ENCODE results near the gene RINL. TPM values are rescaled to one million over a fixed set of nuclear protein-coding genes. Genes with fewer than 3 reads are reported as not detected.

RINL gene, protein sequence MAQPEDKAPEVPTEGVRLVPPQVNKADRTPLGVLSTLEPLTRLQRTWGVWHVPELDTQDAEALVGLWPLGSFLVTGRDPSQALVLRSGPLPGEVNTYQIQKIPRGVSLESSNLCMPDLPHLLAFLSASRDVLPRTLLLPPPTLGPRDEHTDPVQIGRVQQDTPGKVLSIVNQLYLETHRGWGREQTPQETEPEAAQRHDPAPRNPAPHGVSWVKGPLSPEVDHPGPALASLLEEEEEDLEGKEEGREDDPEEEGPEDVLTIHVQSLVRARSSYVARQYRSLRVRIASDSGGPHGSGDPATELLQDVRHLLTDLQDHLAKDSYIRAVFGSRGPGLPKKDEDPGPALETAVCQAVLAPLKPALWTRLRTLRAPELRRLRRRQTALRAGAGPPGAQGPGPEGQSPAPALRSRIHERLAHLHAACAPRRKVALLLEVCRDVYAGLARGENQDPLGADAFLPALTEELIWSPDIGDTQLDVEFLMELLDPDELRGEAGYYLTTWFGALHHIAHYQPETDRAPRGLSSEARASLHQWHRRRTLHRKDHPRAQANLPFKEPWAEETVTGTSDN
- total RNA-seq (2022; extraction: Qiagen RNA extraction): 2.0 to 3.0 TPM (median 2.4 TPM) in 5 replicates

DNA sequence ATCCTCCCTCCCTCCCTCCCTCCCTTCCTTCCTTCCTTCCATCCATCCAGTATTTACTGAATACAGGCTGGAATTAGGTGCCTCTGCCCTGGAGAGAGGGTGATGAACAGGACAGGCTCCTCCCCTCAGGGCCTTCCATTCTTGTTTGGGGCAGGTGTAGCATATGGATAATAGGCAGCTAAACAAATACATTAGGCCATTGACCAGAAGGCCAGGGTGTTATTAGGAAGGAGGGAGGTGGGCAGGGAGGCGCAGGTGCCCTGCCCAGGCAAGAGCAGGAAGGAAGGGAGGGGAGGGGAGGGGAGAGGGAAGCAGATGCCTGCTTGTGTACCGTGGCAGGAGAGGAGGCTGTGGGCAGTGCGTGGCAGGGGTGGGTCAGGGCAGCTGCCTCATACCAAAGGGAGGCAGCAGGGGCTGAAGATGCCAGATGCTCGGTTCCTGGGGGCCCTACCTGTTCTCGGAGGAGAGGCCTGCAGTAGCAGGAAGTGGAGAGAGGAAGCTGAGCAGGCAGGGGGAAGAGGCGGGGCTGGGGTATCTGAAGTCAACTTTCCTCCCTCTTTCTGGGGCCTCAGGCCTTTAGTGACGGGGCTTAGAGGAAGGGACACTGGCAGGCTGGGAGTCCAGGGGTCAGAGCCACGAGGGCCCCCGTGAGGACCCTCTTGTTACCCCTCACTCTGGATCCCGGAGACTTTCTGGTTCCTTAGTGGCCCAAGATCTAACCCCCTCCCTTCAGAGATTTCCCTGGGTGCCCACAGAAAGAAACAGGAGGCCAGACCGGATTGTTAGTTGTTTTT is at the start of gene RINL:
Gene RINL, minus strand, starts transcription at position 495 of the 794 bp plus-strand sequence. CDS start 1,533 bp downstream, outside the sequence.

DNA sequence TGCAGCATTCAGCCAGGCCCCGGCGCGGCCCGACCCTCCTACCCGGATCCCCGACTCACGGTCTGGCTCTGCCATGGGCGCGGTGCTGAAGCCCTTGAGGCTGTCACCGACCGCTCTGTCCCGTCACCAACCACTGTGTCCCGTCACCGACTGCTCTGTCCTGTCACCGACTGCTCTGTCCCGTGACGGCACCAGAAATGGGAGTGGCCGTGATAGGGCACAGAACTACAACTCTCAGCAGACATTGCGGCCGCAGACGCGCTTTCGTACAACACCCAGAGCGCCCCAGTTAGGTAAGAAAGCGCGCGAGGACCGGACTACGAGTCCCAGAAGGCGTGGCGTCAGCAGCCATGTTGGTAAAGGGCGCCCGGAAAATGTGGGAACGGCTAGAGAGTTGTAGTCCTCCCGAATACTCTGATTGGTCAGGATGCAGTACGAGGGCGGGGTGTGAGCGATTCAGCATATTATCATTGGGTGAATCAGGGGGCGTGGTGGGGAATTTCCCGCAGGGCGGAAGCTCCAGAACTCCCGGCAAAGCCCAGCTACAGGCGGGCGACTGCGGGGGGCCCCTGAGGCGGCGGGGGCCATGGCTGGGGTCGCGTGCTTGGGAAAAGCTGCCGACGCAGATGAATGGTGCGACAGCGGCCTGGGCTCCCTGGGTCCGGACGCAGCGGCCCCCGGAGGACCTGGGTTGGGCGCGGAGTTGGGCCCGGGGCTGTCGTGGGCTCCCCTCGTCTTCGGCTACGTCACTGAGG is 21.5 kb upstream of the RINL start, which contains the start of the genes NFKBIB and SIRT2:
Gene NFKBIB, plus strand, starts transcription at position 523 of the 755 bp plus-strand sequence. Its CDS starts 64 bp downstream, at position 587.
Gene SIRT2, minus strand, starts transcription at position 172 of the 755 bp plus-strand sequence. Its CDS starts 97 bp downstream, at position 75.

DNA sequence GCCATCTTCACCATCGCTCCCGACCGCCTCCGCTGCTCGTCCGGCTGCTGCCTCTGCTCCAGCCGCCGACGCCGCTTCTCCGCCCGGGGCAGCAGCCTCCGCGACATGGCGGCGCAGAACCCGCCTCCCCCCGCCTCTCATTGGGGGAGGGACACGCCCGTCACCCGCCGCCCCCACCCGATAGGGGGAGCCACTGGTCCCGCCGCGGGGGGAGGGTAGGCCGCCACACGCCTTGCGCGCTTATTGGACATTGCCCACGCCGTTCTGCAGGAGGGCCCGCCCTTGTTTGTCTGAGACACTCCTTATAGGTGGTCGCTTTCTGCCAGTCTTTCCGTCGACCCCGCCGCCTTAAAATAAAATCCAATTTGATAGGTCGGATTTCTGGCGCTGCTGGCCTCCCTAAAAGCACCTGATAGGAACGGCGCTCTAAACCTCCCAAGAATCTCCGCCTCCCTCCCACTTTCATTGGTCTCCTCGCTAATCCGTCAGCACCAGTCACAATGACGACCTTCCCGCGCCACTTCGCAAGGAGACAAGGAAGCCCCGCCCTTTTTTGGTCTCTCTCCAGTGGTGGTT is 28.1 kb downstream of the RINL start, which contains the start of gene HNRNPL:
Gene HNRNPL, minus strand, starts transcription at position 127 of the 576 bp plus-strand sequence. Its CDS starts 20 bp downstream, at position 107.

Other genes with a start within 250 kb of the RINL start
- gene ACTN4, start 230.6 kb downstream of the RINL start, total RNA-seq (2022; extraction: Qiagen RNA extraction): 783 to 1,108 TPM (median 1,019 TPM) in 5 replicates
- gene CAPN12, start 133.8 kb downstream of the RINL start, total RNA-seq (2022; extraction: Qiagen RNA extraction): 4.5 to 7.3 TPM (median 6.3 TPM) in 5 replicates
- gene LGALS7, start 104.8 kb downstream of the RINL start, total RNA-seq (2022; extraction: Qiagen RNA extraction): 0.23 to 0.98 TPM (median 0.43 TPM) in 4 of 5 replicates, not detected in the other
- 0.39 to 0.75 TPM (median 0.51 TPM) in 4 of 5 replicates, not detected in the other for gene LGALS7B, start 89.1 kb downstream of the RINL start, total RNA-seq (2022; extraction: Qiagen RNA extraction)
- gene LGALS4, start 65.3 kb downstream of the RINL start, total RNA-seq (2022; extraction: Qiagen RNA extraction): 0.22 to 0.75 TPM (median 0.34 TPM) in 5 replicates
- gene ECH1, start 46.5 kb downstream of the RINL start, total RNA-seq (2022; extraction: Qiagen RNA extraction): 282 to 399 TPM (median 290 TPM) in 5 replicates
- gene HNRNPL, start 28.3 kb downstream of the RINL start, total RNA-seq (2022; extraction: Qiagen RNA extraction): 314 to 354 TPM (median 328 TPM) in 5 replicates
- 33.4 to 38.5 TPM (median 38.1 TPM) in 5 replicates for gene SIRT2, start 21.3 kb upstream of the RINL start, total RNA-seq (2022; extraction: Qiagen RNA extraction)
- gene NFKBIB, start 21.7 kb upstream of the RINL start, total RNA-seq (2022; extraction: Qiagen RNA extraction): 63.7 to 125 TPM (median 100 TPM) in 5 replicates
- gene CCER2, start 33.9 kb upstream of the RINL start, total RNA-seq (2022; extraction: Qiagen RNA extraction): 0.18 to 1.1 TPM (median 0.62 TPM) in 5 replicates
- 53.0 to 57.1 TPM (median 54.5 TPM) in 5 replicates for gene SARS2, start 52.5 kb upstream of the RINL start, total RNA-seq (2022; extraction: Qiagen RNA extraction)
- 199 to 310 TPM (median 275 TPM) in 5 replicates for gene MRPS12, start 52.7 kb upstream of the RINL start, total RNA-seq (2022; extraction: Qiagen RNA extraction)
- 62.2 to 79.7 TPM (median 78.0 TPM) in 5 replicates for gene FBXO17, start 97.5 kb upstream of the RINL start, total RNA-seq (2022; extraction: Qiagen RNA extraction)
- 2.8 to 5.9 TPM (median 4.2 TPM) in 5 replicates for gene FBXO27, start 154.3 kb upstream of the RINL start, total RNA-seq (2022; extraction: Qiagen RNA extraction)
- 0.05 to 0.10 TPM (median 0.05 TPM) in 4 of 5 replicates, not detected in the other for gene ACP7, start 206.1 kb upstream of the RINL start, total RNA-seq (2022; extraction: Qiagen RNA extraction)
- 94.0 to 118 TPM (median 111 TPM) in 5 replicates for gene PAK4, start 247.5 kb upstream of the RINL start, total RNA-seq (2022; extraction: Qiagen RNA extraction)

Measured in A549 treated with AZD2906 at 1 μM for 4 hours (cell line).